GM19351 (cell line): ENCODE measurements around the gene CIBAR2.

ENCODE experiments used
- ATAC-seq: cut with Tn5 transposase; IDR thresholded peaks from one replicate; pipeline ENCODE4 v1.9.1; 2021; ENCODE audit warnings: mild to moderate bottlenecking, moderate library complexity; ENCODE audit not compliant: unreplicated experiment

Gene CIBAR2

GRCh38 chr16:85103114-85104079, 8.9 kb downstream of the CIBAR2 start:
- ATAC-seq, result no peak

- ATAC-seq, result no peak
Observed at GRCh38 chr16:85101956-85102630, 10.2 kb downstream of the CIBAR2 start.

- ATAC-seq, result no peak
Observed at GRCh38 chr16:85100265-85100664, 12.0 kb downstream of the CIBAR2 start.

GRCh38 chr16:85098565-85098964, 13.7 kb downstream of the CIBAR2 start:
- ATAC-seq, result no peak

GRCh38 chr16:85096921-85097320, 15.4 kb downstream of the CIBAR2 start:
- ATAC-seq, result no peak

GRCh38 chr16:85094812-85095211, 17.5 kb downstream of the CIBAR2 start:
- no peak for ATAC-seq

- no peak for ATAC-seq
Observed at GRCh38 chr16:85094176-85094805, 18.0 kb downstream of the CIBAR2 start.

GRCh38 chr16:85093705-85094104, 18.6 kb downstream of the CIBAR2 start:
- ATAC-seq, result no peak

- ATAC-seq, result no peak
Observed at GRCh38 chr16:85092851-85093250, 19.4 kb downstream of the CIBAR2 start.

- ATAC-seq, result no peak
Observed at GRCh38 chr16:85092309-85092708, 20.0 kb downstream of the CIBAR2 start.

GRCh38 chr16:85091522-85091910, 20.8 kb downstream of the CIBAR2 start:
- ATAC-seq, result no peak

GRCh38 chr16:85090873-85091521, 21.3 kb downstream of the CIBAR2 start:
- no peak for ATAC-seq

GRCh38 chr16:85090181-85090580, 22.1 kb downstream of the CIBAR2 start:
- ATAC-seq, result no peak

GRCh38 chr16:85089525-85089924, 22.7 kb downstream of the CIBAR2 start:
- no peak for ATAC-seq

GRCh38 chr16:85088570-85089199, 23.6 kb downstream of the CIBAR2 start:
- no peak for ATAC-seq

- ATAC-seq, result no peak
Observed at GRCh38 chr16:85087899-85088569, 24.2 kb downstream of the CIBAR2 start.

GRCh38 chr16:85086347-85087291, 25.7 kb downstream of the CIBAR2 start:
- peak; percentile 73 for ATAC-seq

GRCh38 chr16:85085721-85086120, 26.6 kb downstream of the CIBAR2 start:
- no peak for ATAC-seq
